Keratinocyte (primary cell): ENCODE measurements around the gene PSMD12. TPM values are rescaled to one million over a fixed set of nuclear protein-coding genes. Genes with fewer than 3 reads are reported as not detected.
"Not testable (repeated sequence)": the region's sequence is repeated elsewhere in the genome, so short reads cannot be mapped to it uniquely, and the experiment has no call there.

Experiments used
- DNase-seq: peaks from one replicate; pipeline ENCODE4 v3.0.0-alpha.2; 2011; ENCODE audit warnings: low read depth, missing footprints, low spot score
- FAIRE-seq: peaks from 2 replicates; lab custom pipeline; 2011; peaks lifted over from hg19 to GRCh38; lab: Jason Lieb, UNC
- H2AFZ ChIP-seq: 2 replicates; pipeline ENCODE4 v1.6.0; 2012; ENCODE audit warnings: low read length, control low read depth, inconsistent platforms; ENCODE audit not compliant: control insufficient read depth
- H3K27ac ChIP-seq: 2 replicates; pipeline ENCODE4 v1.5.1; 2011; ENCODE audit warnings: low read length; ENCODE audit not compliant: control insufficient read depth, insufficient read depth
- H3K27me3 ChIP-seq: 3 replicates; pipeline ENCODE4 v1.6.0; 2011; ENCODE audit warnings: low read length; ENCODE audit not compliant: control insufficient read depth, insufficient read depth; ENCODE audit errors: extremely low read depth
- H3K36me3 ChIP-seq, 2 experiments: 2 replicates in 1 of 2; 3 replicates in 1 of 2; pipeline ENCODE4 v1.5.1; 2011; ENCODE audit warnings: low read length in 2 of 2, mild to moderate bottlenecking in 1 of 2; ENCODE audit not compliant: control insufficient read depth in 2 of 2, insufficient read depth in 2 of 2; ENCODE audit errors: extremely low read depth in 1 of 2
- H3K4me1 ChIP-seq: 3 replicates; pipeline ENCODE4 v1.5.1; 2011; ENCODE audit warnings: low read length; ENCODE audit not compliant: control insufficient read depth, insufficient read depth; ENCODE audit errors: extremely low read depth
- H3K4me2 ChIP-seq: 3 replicates; pipeline ENCODE4 v1.6.0; 2011; ENCODE audit warnings: low read depth, low read length; ENCODE audit not compliant: control insufficient read depth, insufficient read depth; ENCODE audit errors: extremely low read depth
- H3K4me3 ChIP-seq, 3 experiments: fragments of 200-600 bp in 1 of 3; sonication (generic) in 1 of 3; 2 replicates in 2 of 3; 3 replicates in 1 of 3; pipeline ENCODE4 v1.5.1; 2011 to 2016; ENCODE audit warnings: low read length in 3 of 3, mild to moderate bottlenecking in 3 of 3, control low read depth in 2 of 3, inconsistent platforms in 1 of 3, low read depth in 1 of 3, mixed read lengths in 1 of 3, mixed run types in 1 of 3, moderate library complexity in 1 of 3; ENCODE audit not compliant: control insufficient read depth in 2 of 3, insufficient read depth in 2 of 3; ENCODE audit errors: extremely low read depth in 1 of 3
- H3K79me2 ChIP-seq: 2 replicates; pipeline ENCODE4 v1.6.0; 2012; ENCODE audit warnings: low read length; ENCODE audit not compliant: control insufficient read depth, insufficient read depth
- H3K9ac ChIP-seq: 3 replicates; pipeline ENCODE4 v1.6.0; 2011; ENCODE audit warnings: low read length; ENCODE audit not compliant: control insufficient read depth, insufficient read depth; ENCODE audit errors: extremely low read depth
- H3K9me1 ChIP-seq: 3 replicates; pipeline ENCODE4 v1.6.0; 2011; ENCODE audit warnings: low read length; ENCODE audit not compliant: control insufficient read depth, insufficient read depth; ENCODE audit errors: extremely low read depth
- H3K9me3 ChIP-seq: 2 replicates; pipeline ENCODE4 v1.5.1; 2012; ENCODE audit warnings: low read depth, low read length; ENCODE audit not compliant: control insufficient read depth
- H4K20me1 ChIP-seq: 3 replicates; pipeline ENCODE4 v1.6.0; 2011; ENCODE audit warnings: low read length; ENCODE audit not compliant: control insufficient read depth, insufficient read depth; ENCODE audit errors: extremely low read depth
- CTCF ChIP-seq, 3 experiments: IDR thresholded peaks in 1 of 3; conservative IDR thresholded peaks in 1 of 3; optimal IDR thresholded peaks in 1 of 3; 2 replicates in 2 of 3; 3 replicates in 1 of 3; pipeline versions ENCODE3 to v1.5.1; 2011; ENCODE audit warnings: low read length in 3 of 3, mild to moderate bottlenecking in 3 of 3, moderate library complexity in 2 of 3, control low read depth in 1 of 3, inconsistent platforms in 1 of 3; ENCODE audit not compliant: insufficient read depth in 2 of 3; ENCODE audit errors: extremely low read depth in 1 of 3
- EZH2 ChIP-seq: IDR thresholded peaks from one replicate; pipeline ENCODE4 v1.6.1; 2012; ENCODE audit warnings: inconsistent platforms, mild to moderate bottlenecking, low read length, moderate library complexity
- dilution Hi-C: fragments of 300-500 bp; cut with MboI; formaldehyde crosslinking; loops from one replicate; pipeline ENCODE4 v1.7.0; 2020; ENCODE audit warnings: low sequenced_read_pairs; ENCODE audit not compliant: extremely low pct_ligation_motif_present
- polyA plus RNA-seq, 5 experiments: library from polyadenylated mRNA; depleted of rRNA in 3 of 5; stranded (reverse) in 3 of 5; stranded (forward) in 1 of 5; unstranded in 1 of 5; fragments of >200 nt; gene quantifications; 1 replicate in 1 of 5; 2 replicates in 3 of 5; 3 replicates in 1 of 5; pipeline versions ENCODE4 v1.2.1 to v1.2.3, GENCODE V29; 2011 to 2012; ENCODE audit warnings: missing spikeins in 2 of 5, low read depth in 1 of 5, low replicate concordance in 1 of 5

PSMD12 gene
- polyA plus RNA-seq, 1 donor (not counting 4 experiments of a cell fraction or from before 2014, with no cell fraction given), result 68.4 TPM

GRCh38 chr17:67328026-67328425 lies 38.4 kb downstream of the PSMD12 start:
- no peak overlapping the region for H3K27ac ChIP-seq
- no peak overlapping the region for H3K4me2 ChIP-seq
- no peak for DNase-seq
- H3K9me1 ChIP-seq, result no peaks in the 10 kb centered on the region
- no peaks in the 10 kb centered on the region for H3K9me3 ChIP-seq
- TF ChIP-seq CTCF (optimal IDR thresholded peaks at IDR 0.05 in 1 of 3, IDR thresholded peaks at IDR 0.05 in 1 of 3, conservative IDR thresholded peaks at IDR 0.05 in 1 of 3; ENCODE audit: extremely low read depth in 1 of 3, insufficient read depth in 2 of 3, low read length in 3 of 3) (no peak), EZH2 (no peak)
- H3K36me3 ChIP-seq, result no peaks in the 10 kb centered on the region
- no peaks in the 10 kb centered on the region for H4K20me1 ChIP-seq
- H2AFZ ChIP-seq, result no peak overlapping the region
- no peak for FAIRE-seq
- dilution Hi-C loops, result no loop called here
- H3K27me3 ChIP-seq, result no peaks in the 10 kb centered on the region
- H3K9ac ChIP-seq, result no peak overlapping the region
- H3K4me1 ChIP-seq, result no peaks in the 10 kb centered on the region
- no peaks in the 10 kb centered on the region for H3K79me2 ChIP-seq
- no peak overlapping the region for H3K4me3 ChIP-seq

GRCh38 chr17:67326959-67327745 lies 39.2 kb downstream of the PSMD12 start:
- H3K9ac ChIP-seq, H3K36me3 ChIP-seq, H4K20me1 ChIP-seq, H3K79me2 ChIP-seq, H3K27me3 ChIP-seq, dilution Hi-C loops, H3K4me3 ChIP-seq, FAIRE-seq, H3K4me2 ChIP-seq, H3K4me1 ChIP-seq, H3K27ac ChIP-seq, H3K9me3 ChIP-seq, H2AFZ ChIP-seq, H3K9me1 ChIP-seq, DNase-seq: not testable (repeated sequence)
